Measurements from ENCODE around the gene KRT12.
A peak's percentile ranks its signal among the peaks of the same experiment; 100 is the strongest.
"Not testable (repeated sequence)": the region's sequence is repeated elsewhere in the genome, so short reads cannot be mapped to it uniquely, and the experiment has no call there.

KRT12 gene

DNA sequence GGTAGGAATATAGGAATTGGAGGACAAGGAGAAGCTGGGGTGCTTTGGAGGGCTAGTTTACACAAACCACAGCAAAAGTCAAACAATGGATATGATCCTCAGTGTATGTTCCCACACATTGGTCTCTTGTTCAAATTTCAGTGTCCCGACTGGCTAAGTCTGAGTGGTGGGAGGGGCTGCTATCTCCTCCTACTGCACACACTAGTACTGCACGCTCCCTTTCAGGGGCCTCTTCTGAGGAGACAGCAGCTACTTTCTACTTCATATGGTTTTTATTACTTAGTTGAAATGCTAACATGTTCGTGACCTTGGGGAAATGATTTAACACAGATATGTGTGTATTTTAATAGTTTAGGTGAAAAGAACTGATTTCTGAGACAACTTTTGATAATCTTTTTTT, 25.8 kb downstream of the KRT12 start:
- DNase-seq, result no peak

DNA sequence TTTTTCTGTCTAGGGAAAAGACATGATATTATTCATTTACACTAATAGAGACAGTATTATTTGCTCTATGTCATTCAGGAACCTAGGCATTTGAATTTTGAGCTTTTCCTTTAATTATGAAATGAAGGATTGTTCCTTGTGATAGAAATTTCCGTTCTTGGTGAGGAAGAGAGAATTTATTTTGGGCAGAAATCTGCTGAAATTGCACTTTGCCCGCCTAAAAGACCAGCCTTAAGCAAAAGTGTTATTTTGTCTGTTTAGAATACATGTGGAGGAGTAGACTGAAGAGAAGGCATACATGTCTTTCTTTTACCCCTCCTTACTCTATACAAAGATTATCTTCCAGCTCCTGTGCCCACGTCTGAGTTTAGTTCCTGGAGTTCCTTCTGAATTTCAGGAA, 27.8 kb downstream of the KRT12 start:
- no peak for DNase-seq

DNA sequence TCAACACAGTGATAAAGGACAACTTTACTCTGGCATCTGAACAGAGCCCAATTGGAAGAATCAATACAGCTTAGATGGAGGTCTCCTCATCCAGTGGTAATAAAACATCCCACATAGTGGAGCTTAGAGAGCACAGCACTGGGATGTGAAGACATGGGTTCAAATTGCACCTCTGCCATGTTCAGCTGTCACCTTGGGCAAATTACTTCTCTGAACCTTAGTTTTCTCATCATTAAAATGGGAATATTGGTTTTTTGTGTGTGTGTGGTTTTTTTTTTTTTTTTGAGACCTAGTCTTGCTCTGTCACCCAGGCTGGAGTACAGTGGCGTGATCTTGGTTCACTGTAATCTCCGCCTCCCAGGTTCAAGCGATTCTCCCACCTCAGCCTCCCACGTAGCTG, 31.0 kb downstream of the KRT12 start:
- no peak for DNase-seq

DNA sequence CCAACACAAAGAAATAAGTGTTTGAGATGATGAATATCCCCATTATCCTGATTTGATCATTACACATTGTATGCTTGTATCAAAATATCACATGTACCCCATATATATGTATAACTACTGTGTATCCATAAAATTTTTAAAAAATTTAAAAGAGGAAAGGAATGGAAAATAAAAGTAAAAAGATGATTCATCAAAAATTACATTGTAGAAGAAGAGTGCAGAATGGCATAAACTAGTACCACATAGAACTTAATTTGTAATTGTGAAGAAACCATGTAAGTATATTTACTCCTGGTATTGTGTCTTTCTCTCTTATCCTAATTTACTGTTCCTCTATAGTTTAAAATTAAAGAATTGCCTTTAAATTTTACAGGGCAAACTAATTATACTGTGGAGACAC, 33.1 kb downstream of the KRT12 start:
- no peak for DNase-seq

DNA sequence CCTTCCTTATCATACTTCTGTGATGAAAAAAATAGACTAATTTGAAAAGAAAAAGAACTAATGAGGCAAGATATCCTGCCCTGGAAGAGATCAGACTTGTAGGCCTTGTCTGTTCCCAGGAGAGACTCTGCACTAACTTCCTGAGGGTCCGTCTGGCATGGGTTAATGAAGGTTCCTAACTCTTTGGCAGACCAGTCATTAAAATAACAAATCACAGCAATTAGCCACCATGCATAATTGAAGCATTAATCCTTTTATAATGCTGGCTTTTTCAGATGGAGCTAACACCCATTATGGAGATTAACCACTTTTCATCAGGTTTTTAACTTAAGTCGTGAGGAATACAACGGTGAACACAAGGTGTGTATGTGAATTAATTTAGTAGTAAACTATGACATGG, 34.2 kb downstream of the KRT12 start:
- no peak for DNase-seq

DNA sequence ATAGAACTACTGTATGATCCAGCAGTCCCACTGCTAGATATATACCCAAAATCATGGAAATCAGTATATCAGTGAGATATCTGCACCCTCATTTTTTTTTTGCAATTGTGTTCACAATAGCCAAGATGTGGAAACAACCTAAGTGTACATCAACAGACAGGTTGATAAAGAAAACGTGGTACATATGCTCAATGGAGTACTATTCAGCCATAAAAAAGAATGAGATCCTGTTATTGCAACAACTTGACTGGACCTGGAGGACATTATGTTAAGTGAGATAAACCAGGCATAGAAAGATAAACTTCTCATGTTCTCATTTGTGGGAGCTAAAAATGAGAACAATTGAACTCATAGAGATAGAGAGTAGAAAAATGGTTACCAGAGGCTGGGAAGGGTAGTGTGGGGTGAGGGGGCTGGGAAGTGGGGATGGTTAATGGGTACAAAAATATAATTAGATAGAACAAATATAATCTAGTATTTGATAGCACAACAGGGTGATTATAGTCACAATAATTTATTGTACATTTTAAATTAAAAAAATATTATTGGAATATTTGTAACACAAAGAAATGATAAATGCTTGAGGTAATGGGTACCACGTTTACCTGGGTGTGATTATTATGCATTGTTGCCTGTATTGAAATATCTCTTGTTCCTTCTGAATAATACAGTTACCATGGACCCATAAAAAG, 36.8 kb downstream of the KRT12 start:
- no peak for DNase-seq

DNA sequence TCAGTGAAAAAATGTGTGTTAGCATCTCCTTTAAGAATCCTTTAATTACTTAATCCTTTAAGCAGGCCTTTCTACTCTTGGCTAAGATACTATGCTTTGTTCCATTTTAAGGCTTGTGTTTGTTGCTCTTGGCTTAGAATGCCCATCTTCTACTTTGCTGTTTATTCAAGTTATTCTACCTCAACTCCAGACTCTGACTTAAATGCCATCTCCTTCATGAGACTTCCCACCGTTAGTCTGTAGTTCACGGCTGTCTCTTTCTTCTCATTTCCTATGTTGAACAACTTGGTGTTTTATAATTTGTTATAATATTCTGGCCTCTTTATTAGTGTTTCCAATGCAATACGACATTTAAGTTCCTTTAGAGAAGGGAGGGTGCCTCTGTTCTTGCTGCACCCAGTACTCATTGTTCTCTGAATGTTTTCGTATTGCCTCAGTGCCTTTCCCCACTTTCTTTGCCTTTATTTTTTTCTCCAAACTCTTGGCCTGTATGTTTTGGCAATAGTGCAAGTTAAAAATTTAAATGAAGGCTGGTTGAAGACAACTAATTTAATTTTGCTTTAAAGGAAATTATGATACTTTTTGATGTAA, 38.5 kb downstream of the KRT12 start:
- no peak for DNase-seq

DNA sequence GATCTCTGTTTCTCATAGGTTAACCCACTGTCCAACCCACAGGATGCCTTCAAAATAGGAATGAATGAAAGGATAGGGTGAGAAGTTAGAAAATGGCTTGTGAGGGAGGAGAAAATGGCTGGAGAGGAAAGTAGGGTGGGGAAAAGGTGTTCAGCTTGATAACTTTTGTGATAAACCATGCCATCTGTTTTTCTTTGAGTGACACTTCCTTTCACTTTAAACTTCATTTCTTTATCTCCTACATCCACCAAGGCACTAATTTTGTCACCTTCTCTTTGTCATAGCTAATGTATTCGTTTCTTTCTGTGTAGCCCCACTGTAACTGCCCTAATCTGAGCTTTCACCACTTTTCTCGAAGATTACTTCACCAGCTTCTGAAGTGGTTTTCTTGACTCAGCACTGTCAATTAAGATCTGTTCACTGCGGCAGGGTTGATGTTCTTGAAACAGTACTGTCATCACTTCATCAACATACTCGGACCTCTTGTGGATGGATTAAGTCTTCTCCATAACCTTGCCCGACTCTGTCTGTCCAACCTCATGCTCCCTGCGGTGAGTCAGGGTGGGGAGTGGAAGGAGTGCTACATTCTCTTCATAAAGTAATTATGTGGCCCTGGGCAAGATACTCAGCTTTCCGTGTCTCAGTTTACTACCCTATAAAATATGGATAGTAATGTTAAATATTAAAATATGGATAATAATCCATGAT, 39.1 kb downstream of the KRT12 start:
- no peak for DNase-seq

DNA sequence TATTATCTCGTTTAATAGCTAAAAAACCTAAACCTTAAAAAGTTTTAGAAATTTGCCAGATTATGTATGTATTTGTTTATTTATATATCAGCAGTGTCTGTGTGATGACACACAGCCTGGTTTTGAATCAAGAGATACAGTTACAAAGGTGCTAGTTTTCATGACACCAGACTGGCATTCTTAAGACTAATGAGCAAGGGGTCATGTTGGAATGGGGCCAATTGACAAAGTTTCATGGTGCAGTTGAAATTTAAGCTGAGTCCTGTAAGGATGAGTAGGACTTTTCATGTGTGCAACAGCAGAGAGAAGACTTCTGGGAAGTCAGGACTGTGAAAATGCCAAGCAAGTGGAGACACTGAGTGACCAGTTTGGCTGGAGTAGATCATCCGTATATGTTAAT, 41.4 kb downstream of the KRT12 start:
- DNase-seq, result no peak

DNA sequence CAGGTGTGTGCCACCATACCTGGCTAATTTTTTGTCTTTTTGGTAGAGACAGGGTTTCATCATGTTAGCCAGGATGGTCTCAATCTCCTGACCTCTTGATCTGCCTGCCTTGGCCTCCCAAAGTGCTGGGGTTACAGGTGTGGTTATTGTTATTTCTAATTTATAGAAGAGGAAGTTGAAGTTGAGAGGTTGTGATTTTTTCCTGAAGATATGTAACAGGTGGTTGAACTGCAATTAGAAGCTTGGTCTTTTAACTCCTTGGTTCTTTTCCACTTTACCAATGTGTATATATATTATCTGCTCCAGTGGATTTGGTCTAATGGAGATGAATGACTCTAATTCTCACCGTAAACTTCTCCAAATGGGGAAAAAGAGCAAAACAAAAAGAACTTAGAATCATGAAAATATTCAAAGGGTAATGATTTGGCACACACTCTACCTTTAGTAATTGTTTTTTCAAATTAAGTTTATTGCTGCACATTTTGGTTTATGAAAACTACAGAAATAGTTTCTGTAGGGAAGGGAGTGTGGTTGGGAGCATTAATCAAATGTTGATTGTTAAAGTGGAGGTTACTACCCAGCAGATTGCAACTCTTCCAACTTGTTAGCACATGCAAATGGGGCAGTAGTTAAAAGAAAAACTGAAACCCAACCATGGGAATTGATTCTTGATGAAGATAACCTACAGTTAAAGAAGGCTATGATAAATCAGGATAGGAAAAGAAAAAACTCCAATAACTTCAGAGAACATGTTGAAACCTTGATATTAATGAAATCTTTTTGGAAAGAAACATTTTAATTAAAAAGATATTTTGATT, 42.8 kb downstream of the KRT12 start:
- DNase-seq, result no peak

DNA sequence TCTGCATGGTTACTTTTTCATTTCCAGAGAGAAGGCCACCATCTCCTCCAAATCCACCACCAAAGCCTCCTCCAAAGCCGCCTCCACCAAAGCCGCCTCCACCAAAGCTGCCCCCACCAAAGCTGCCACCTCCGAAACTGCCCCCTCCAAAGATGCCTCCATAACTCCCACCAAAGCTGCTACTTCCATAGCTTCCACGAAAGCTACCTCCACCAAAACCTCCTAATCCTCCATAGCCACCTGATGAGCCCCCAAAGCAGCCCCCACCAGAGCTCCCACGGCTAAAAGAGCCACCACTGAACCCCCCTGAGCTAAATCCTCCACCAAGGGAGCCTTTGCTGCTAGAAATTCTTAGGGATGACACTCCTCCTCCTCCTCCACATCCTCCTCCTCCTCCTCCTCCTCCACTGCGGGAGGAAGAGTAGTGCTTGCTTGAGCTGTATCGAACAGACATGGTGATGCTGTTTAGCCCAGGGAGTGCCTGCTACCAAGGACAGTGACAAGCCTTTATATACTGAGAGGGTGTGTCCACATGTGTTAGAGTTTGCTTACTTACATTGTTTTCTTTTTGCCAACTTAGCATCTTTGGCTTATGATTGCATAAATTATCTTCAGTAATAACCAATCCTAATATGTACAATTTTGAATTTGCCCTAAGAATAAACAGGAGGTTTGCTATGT, 44.8 kb downstream of the KRT12 start, which contains the start of gene KRT10:
TSS of gene KRT10 (minus strand) at position 483 of the 681 bp plus-strand sequence. CDS start at position 454, 29 bp downstream.
- no peak for DNase-seq

DNA sequence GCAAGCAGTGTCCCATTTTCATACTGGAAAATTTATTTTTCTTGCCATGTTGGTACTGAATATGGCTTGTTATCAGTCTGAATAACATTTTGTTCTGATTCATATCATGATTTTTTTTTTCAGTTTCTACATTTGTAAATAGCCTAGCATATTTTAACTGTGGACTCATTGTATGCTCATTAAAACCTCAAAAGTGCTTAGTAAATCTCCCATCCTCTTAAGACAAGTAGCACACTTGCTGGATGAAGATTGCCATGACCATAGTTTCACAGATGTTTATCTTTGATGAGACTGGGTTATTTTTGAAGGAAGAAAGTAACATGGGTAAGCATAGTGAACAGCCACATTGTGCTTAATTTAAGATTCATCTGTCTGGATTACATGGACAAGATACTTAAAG, 45.5 kb downstream of the KRT12 start:
- no peak for DNase-seq

DNA sequence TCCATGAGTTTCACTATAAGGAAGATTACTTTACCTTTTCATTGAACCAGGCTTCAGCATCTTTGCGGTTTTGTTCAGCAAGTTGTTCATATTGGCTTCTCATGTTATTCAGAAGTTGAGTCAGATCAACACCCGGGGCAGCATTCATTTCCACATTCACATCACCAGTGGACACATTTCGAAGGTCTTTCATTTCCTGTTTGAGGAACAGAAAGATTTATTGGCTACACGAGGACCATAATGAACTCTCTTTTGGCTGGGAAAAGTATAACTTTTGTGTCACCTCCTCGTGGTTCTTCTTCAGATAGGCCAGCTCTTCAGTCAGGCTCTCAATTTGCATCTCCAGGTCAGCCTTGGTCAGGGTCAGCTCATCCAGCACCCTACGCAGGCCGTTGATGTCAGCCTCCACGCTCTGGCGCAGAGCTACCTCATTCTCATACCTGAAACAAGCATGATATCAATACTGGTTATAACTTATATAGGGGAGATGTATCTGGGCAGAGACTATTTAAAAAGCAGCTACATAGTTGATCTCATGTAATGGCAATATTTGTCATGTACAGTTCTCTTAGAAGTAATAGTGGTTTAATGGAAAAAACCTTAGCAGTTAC, 46.7 kb downstream of the KRT12 start:
- DNase-seq, result no peak

DNA sequence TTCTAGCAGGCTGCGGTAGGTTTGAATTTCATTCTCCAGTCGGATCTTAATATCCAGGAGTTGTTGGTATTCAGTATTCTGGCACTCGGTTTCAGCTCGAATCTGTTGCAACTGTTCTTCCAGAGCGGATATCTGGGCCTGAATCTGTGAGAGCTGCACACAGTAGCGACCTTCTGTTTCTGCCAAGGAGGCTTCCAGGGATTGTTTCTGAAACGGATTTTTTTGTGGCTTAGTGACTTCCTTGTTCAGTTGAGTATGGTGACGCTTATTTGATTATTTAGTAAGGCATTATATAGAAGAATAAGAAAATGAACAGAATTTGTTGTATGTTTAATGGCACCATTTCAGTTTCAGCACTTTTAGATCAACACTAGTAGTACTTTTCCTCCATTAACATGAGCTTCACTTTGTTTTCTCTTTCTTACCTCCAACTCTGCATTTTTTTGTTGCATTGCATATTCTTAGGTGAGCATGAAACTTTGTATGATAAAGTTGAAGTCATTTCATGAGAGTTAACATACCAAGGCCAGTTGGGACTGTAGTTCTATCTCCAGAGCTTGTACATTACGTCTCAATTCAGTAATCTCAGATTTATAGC, 47.4 kb downstream of the KRT12 start:
- DNase-seq, result no peak

DNA sequence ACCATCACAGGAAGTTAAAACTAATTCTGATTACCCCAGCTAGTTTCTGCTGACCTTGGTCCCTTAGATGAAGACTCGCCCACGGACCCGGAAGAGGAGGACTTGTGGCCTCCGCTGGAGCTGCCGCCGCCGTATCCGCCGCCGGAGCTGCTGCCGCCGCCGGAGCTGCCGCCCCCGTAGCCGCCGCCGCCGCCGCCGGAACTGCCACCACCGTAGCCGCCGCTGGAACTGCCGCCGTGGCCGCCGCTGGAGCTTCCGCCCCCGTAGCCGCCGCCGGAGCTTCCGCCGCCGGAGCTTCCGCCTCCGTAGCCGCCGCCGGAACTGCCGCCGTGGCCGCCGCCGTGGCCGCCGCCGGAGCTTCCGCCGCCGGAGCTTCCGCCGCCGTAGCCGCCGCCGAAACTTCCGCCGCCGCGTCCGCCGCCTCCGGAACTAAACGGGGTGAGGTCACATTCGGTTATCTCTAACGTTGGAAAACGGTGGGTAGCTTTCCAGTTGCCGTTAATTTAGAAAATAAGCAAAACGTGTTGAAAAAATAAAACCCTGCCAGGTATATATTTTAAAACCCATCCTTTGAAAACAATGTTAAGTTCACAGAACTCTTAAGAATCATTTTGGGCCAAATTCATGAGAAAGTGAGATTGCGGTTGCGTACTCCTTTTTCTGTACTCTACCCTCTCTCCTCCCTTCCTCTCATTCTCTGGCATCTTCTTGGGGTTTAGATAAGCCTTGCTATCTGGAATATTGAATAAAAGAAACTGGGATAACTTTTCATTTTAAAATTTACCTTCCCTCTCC, 48.1 kb downstream of the KRT12 start:
- peak; percentile 85 for DNase-seq

DNA sequence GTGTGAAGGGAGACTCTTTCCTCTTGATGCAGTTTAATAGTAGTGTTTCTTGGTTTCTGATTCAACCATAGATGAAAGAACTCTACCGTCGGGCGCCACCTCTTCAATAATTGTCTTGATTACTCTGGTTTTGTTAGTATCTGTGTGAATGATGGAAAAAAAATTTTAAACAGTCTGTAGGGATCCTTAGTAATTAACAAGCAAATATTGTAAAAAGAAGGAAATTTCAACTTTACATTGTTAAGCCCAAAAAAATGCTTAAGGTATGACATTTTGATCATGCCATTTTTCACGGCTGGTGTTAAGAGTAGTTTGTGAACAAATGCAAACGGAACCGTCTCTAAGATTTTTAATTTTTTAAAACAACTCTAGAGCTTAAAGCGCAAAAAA, 48.7 kb downstream of the KRT12 start:
- DNase-seq, result no peak

DNA sequence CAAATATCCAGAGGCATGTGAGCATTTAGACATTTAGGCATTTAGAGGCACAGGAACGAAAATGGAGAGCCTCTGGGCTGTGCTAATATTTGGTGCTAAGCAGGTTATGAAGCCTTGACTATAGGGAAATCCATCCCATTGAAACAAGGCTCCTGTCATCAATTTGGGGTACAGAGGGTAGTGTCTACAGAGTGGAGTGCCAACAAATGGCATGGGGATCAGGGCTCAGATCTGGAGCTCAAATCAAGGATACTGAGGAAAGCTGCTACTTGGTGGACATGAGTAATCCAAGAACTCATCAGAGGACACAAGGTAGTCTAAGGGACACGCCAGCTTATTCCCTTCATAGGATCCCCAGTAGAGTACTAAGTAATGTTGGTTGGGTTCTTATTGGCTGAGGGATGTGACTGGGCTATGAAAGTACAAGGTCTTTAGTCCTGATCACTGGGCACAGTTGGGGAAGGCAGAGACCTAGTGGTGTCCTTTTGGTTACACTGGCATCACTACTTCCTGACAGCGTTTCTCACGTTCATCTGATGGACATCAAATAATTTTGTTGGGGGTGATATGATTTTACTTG, 49.8 kb downstream of the KRT12 start:
- DNase-seq, result no peak

DNA sequence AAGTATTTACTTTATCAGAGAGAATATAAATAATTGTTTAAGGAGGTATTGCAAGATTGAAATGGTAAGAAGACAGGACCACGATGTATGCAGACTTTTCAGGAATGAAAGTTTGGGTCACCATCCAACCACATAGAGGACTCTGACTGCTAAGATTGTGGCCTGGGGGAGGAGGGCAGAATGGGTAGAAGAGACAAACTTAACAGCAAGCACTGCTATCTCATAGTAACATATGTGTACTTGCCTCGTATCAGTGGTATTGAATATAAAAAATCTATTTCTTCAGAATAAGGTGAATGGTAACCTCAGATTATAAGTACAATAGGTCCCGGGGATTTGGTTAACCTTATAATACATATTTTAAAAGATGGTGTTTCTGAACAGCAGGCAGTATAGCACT, 50.5 kb downstream of the KRT12 start:
- no peak for DNase-seq

DNA sequence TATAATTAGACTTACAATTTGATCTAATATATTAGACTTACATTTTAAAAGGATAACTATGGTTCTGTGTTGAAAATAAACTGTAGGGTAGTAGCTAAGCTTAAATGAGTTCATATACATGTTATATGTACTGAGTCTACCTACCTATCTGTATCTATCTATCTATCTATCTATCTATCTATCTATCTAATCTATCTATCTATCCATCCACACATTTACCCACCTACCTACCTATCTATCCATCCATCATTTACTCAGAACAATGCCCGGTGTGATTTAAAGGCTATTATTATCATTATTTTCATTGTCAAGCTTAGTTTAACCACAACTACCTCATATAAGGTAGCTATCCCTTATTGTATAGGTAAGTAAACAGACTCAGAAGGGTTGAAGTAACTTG, 51.6 kb downstream of the KRT12 start:
- DNase-seq, result no peak

DNA sequence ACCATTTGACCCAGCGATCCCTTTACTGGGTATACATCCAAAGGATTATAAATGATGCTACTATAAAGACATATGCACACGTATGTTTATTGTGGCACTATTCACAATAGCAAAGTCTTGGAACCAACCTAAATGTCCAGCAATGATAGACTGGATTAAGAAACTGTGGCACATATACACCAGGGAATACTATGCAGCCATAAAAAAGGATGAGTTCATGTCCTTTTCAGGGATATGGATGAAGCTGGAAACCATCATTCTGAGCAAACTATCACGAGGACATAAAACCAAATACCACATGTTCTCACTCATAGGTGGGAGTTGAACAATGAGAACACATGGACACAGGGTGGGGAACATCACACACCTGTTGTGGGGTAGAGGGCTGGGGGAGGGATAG, 52.4 kb downstream of the KRT12 start:
- DNase-seq, result not testable (repeated sequence)

DNA sequence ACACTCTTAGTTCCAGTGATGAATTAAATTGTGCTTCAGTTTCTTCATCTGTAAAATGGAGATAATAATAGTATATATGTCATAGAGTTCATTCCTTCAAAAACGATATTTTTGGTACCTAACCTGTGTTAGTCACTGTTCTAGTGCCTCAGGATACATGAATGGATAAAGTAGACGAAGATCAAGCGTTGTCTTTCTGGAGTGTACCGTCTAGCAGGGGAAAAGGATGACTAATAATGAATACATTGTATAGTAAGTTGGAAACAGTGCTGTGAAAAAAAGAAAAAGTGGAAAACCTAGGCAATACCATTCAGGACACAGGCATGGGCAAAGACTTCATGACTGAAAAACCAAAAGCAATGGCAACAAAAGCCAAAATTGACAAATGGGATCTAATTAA, 53.2 kb downstream of the KRT12 start:
- no peak for DNase-seq
